Measurements from ENCODE around the gene TIGD1.

The TIGD1 gene

DNA sequence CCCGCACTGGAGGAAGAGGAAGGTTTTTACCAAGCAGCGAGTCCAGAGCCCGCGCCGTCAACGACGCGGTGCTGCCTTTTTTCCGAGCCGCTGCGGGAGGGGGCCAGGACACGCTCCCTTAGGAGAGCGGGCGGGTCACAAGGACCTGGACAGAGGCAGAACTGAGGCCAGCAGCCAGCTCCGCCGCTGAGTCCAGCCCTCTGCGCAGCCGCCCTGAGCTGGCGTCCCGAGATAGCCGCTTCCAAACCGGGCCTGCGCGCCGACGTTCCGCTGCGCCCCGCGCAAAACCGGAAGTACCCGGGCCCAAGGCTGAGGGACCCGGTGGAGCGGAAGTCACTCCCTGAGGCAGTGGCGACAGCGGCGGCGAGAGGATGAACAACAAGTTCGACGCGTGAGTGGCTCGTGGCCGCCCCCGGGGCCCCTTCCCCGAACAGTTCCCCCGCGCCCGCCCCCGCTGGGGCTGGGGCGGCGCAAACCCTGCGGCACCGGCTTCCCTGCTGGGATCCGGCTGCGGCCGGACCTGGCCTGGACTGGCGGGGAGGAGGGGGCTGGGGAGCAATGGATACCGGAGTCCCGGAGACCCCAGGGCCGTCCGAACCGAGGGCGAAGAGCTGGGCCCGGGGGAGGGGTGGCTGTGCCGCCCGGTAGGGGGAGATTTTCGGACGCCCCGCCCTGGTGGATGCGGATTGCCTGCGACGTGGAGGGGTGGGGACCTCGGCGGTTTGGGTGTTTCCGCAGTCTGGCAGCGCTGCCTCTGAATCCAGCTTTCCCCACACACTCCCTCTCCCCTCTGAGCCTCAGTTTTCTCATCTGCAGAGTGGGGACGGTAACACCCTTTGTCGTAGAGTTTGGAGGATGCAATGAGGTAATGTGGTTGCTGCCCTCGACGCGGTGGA is at the start of gene TIGD1, which contains the start of gene EIF4E2:
Gene TIGD1, minus strand, starts transcription at position 204 of the 896 bp plus-strand sequence. CDS start 675 bp downstream, outside the sequence.
Gene EIF4E2, plus strand, starts transcription at position 336 of the 896 bp plus-strand sequence. Its CDS starts 36 bp downstream, at position 372.
- peak; percentile 82 for DNase-seq (ENCODE audit: low read depth, low spot score)

- no peak for DNase-seq (ENCODE audit: low read depth, low spot score)
These were observed 47.9 kb upstream of the TIGD1 start for GRCh38 chr2:232598293-232598692.

DNA sequence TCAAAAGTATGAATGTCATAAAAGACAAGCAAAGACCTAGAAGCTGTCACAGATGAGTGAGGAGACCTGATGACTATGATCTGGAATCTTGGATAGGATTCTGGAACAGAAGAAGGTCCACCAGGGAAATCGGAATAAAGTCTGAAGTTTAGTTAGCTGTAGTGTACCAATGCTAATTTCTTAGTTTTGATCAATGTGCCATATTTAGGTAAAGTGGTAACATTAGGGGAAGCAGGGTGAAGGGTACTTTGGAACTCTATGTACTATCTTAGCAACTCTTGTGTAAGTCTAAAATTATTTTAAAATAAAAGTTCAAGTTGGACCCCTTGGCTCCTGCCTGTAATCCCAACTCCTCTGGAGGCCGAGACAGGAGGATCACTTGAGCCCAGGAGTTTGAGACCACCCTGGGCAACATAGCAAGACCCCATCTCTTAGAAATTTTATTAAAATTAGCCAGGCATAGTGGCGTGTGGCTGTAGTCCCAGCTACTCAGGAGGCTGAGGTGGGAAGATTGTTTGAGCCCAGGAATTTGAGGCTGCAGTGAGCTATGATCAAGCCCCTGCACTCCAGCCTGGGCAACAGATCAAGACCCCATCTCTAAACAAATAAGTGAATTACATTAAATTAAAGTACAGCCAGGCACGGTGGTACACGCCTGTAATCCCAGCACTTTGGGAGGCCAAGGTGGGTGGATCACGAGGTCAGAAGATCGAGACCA is 47.2 kb upstream of the TIGD1 start:
- no peak for DNase-seq (ENCODE audit: low read depth, low spot score)

DNA sequence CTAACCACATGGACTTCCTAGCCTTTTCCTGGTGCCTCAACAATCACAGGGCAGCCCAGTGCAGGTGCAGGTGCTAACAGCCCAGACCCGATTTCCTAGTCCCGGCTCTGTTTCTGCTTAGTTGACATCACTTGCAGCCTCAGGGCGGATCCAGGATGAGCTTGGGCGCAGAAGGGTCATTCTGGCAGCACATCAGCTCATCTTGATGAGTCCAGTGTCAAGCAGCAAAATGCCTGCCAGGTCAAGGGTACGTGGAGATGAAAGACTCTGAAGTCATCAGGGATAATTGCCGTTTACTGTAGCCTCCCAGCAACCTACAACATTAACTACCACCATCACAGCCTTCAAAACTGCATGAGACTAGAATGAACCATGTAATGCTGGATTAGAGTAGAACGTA is 43.6 kb upstream of the TIGD1 start:
- no peak for DNase-seq (ENCODE audit: low read depth, low spot score)

- DNase-seq (ENCODE audit: low read depth, low spot score): no peak
These were observed 42.5 kb upstream of the TIGD1 start for GRCh38 chr2:232592772-232593395.

DNA sequence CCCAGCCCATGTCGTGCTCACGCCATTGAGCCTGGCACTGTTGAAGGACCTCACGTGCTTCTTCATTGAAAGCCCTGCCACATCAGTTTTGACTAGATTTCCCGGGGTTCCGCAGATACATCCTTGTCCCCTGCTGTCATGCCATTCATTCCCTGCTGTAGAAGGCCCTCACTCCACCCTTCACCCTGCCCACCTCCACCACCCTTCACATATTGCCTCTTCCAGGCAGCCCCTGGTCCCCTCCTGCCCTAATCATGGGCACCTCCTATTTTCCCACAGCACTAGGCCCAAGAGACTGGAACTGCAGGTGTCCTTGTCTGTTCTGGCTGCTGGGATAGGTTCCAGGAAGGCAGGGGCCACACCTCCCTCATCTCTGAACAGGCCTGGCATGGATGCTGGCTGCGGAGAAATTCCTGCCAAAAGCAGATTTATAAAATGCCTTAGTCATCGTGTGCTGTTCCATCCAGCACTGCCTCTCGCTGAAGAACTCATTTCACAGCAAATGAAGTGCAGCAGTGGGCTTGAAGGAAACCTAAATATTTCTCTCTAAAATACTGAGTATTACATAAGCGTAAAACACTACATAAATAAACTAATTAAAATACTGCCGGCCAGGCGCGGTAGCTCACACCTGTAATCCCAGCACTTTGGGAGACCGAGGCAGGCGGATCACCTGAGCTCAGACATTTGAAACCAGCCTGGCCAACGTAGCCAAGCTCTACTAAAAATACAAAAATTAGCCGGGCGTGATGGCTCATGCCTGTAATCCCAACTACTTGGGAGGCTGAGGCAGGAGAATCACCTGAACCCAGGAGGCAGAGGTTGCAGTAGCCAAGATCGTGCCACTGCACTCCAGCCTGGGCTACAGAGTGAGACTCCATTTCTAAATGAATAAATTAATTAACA is 38.6 kb upstream of the TIGD1 start:
- DNase-seq (ENCODE audit: low read depth, low spot score): no peak

- no peak for DNase-seq (ENCODE audit: low read depth, low spot score)
These were observed 37.7 kb upstream of the TIGD1 start for GRCh38 chr2:232588031-232588430.

DNA sequence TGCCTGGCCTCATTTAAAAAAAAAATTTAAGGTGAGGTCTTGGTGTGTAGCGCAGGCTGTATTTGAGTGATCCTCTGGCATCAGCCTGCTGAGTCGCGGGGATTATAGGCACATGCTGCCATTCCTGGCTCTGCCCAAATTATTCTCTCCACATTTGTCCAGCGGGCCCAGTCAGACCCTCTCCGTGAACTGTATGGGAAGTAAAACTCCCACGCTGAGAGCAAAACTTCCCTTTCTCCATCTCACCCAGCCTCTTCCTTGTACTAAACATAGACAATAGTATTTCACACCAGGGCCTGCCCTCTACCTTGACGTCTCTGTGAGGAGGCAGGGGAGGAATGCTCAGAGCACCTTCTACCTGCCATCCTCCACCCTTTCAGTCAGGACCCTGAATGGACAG is 37.2 kb upstream of the TIGD1 start:
- DNase-seq (ENCODE audit: low read depth, low spot score): no peak

DNA sequence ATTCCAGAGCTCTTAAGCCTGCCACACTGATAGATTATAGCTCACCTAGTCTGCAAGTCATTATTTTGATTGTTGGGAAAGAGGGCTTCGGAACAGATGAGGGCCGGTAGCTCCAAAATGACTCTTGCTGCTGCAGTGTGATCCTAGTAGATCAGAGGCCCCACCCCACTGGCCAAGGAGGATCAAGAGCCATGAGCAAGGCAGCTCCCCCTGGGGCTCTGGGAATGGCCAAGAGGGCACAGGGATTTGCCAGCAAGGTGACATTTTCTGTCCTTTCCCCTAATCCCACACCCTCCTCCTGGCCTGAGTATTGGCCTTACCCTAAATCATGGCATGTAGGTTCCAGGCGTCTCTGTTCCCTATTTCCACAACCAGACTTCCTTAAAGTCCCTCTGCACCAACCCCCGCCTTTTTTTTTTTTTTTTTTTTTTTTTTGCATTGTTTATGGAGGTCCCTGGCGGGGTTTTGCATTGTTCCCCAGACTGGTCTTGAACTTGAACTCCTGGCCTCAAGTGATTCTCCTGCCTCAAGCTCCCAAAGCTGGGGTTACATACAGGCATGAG is 36.7 kb upstream of the TIGD1 start:
- DNase-seq (ENCODE audit: low read depth, low spot score): no peak

DNA sequence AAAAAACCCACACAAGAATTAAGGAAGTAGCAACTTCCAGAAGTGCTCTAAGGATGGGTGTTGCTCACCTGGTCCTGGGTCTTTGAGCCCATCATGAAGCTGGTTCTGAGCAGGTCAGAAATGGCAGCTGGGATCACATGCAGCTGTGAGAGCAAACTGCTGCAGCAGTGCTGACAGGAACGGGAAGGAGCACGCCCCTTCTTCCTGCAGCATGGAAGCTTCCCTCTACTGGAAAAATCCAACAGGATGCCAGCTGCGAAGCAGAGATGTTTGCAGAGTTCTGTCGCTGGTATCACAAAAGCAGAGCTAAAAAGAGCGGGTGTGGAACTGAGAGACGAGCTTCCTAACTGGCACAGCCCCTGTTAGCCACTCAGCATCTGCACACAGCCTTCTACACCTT is 33.9 kb upstream of the TIGD1 start:
- DNase-seq (ENCODE audit: low read depth, low spot score): no peak

DNA sequence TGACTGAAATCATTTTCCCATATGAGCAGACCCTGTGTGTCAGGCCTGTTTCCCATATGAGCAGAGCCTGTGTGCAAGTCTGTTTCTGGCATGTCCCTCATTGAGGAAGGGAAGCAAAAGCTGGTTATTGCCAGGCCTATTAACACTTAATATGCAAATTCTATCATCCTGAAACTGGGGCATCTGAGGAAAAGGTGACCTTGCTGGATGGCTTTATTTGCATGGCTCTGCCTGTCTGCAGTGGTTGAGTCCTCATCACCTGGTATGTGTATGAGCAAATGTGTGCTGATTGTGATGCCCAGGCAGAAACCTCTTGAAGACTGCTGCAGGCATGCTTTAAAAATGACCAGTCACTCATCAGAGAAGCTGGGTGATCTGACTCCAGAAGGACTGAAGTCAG is 31.4 kb upstream of the TIGD1 start:
- no peak for DNase-seq (ENCODE audit: low read depth, low spot score)

GRCh38 chr2:232580648-232580981 is 30.3 kb upstream of the TIGD1 start:
- DNase-seq (ENCODE audit: low read depth, low spot score): no peak

- DNase-seq (ENCODE audit: low read depth, low spot score): no peak
These were observed 28.3 kb upstream of the TIGD1 start for GRCh38 chr2:232578626-232579025.

DNA sequence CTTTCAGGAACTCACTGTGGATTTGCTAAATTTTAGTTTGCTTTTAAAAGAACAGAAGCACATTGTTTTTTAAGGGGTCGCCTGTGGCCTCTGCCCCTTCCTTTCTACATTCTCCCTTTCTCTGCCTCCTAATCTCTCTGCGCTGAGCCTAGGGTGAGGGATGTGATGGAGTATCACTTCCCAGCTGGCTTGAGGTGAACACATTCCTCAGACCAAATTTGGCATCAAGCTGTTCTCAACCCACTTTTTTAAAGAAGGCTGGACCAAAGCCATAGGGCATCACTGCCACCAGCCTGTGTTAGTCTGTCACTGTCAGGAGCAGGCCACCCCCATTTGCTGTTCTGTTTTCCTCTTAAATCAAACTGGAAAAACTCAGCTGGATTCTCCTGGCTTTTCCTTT is 27.5 kb upstream of the TIGD1 start:
- no peak for DNase-seq (ENCODE audit: low read depth, low spot score)

DNA sequence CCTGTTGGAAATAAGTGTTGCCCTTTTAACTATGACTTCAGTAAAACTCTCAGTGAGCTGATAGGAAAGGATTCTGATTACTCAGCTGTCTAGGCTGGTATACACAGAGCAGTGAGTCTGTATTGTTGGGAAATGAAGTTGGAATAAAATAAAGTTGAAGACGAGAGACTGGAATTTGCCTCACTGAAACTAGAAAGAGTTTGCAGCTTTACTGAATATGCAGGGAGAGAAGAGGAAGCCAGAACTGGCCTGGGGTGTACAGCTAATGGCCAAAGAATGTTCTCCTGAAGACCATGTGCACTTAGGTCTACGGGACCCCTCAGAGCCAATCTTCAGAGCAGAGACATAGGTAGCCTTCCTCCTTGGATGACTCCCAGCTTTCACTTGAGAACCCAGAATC is 26.6 kb upstream of the TIGD1 start:
- DNase-seq (ENCODE audit: low read depth, low spot score): no peak

DNA sequence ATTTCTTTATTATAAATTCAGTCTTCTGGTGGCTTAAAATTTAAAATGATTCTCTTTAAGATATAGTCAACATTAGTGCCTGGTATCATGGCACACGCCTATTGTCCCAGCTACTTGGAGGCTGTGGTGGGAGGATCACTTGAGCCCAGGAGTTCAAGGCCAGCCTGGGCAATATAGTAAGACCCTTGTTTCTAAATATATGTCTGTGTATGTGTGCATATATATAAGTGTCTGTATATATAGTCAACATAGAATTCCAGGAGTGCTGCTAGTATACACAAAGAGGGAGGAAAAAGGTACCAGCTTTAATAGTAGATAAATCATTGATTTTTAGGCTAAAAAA is 25.0 kb upstream of the TIGD1 start:
- DNase-seq (ENCODE audit: low read depth, low spot score): no peak

- no peak for DNase-seq (ENCODE audit: low read depth, low spot score)
These were observed 24.5 kb upstream of the TIGD1 start for GRCh38 chr2:232574674-232575403.

DNA sequence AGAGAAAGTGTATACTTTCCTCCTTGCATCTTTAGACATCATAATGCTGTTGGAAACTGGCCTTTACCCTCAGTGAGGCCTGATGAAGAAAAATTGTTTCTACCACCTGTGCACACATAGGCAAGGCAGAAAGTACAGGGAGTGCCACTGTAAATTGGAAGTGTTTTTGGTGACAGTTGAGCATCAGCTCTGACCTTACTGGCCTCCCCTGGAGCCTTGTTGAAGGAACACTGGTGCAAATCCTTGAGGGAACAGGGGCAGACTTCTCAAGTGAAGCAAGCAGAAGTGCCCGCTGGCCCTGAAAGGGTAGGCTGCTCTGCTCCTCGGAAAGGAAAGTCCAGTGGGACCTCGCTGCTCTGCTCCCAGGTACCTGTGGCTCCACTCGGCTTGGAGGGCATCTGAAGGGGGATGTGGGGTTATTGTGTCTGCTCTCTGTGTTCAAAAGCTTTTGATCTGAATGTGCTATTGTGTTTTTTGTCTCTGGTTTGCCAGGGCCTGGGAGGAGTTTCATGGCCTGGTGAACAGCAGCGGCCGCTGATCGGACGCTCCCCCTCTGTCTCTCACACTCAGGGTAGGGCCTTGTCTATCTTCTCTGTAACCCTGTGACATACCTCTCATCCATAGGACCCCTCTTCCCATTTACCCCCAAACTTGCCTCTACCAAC is 23.5 kb upstream of the TIGD1 start:
- no peak for DNase-seq (ENCODE audit: low read depth, low spot score)

- no peak for DNase-seq (ENCODE audit: low read depth, low spot score)
These were observed 22.7 kb upstream of the TIGD1 start for GRCh38 chr2:232573042-232573441.

GRCh38 chr2:232571026-232571474 is 20.7 kb upstream of the TIGD1 start:
- DNase-seq (ENCODE audit: low read depth, low spot score): no peak
